K562 treated with DMSO at 1 percent for 24 hours (cell line): Measurements from ENCODE around the gene AKIRIN1. TPM values are rescaled to one million over a fixed set of nuclear protein-coding genes. Genes with fewer than 3 reads are reported as not detected.

Experiments
- total RNA-seq: library from RNA; unstranded; fragments of 300-600 nt; gene quantifications from 2 replicates; pipeline ENCODE4 v1.2.3, GENCODE V29; 2022; ENCODE audit warnings: low read depth; ENCODE audit not compliant: insufficient read depth

AKIRIN1 gene, protein sequence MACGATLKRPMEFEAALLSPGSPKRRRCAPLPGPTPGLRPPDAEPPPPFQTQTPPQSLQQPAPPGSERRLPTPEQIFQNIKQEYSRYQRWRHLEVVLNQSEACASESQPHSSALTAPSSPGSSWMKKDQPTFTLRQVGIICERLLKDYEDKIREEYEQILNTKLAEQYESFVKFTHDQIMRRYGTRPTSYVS
- total RNA-seq, result 94.6 and 98.3 TPM in 2 replicates

GRCh38 chr1:38990738-38991637 lies at the start of gene AKIRIN1:
TSS of gene AKIRIN1 (plus strand) at chr1:38991276. CDS start at chr1:38991381, 105 bp downstream.

DNA sequence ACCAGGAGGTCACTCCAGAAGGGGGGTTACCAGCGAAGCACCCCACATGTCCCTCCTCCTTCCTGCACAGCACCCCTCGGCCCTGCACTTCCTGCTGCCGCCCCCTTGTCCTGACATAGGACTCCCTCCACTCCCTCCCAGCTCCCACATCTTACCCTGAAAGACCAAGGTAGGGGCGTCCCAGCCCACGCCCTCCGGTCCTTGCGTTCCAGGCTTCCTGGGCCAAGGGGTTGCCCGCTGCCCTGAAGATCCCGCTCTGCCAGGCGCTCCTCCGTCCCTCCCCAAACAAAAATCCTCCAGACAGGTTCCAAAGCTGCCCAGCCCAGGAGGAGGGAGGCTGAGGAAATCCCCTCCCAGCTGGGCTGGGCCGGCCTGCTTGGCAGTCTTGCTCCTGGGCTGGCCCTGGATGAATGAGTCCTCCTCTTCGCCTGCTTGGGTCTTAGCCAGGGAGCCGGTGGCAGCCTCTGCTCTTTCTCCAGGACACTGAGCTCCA lies 49.5 kb upstream of the AKIRIN1 start, which contains the start of gene RHBDL2:
Gene RHBDL2, minus strand, starts transcription at position 304 of the 493 bp plus-strand sequence. CDS start 22,618 bp downstream, outside the sequence.

GRCh38 chr1:39026051-39026865 lies 35.2 kb downstream of the AKIRIN1 start, which contains the start of gene NDUFS5:
TSS of gene NDUFS5 (plus strand) at chr1:39026350. CDS start at chr1:39028725, 2,375 bp downstream.

Other genes with a start within 250 kb of the AKIRIN1 start
- 19.4 and 24.1 TPM in 2 replicates for gene RRAGC, start 131.5 kb upstream of the AKIRIN1 start, total RNA-seq
- 13.5 and 14.1 TPM in 2 replicates for gene MYCBP, start 117.9 kb upstream of the AKIRIN1 start, total RNA-seq
- gene GJA9, start 109.7 kb upstream of the AKIRIN1 start, total RNA-seq, result 0.19 TPM in 1 of 2 replicates, not detected in the other
- gene RHBDL2, start 49.4 kb upstream of the AKIRIN1 start, total RNA-seq, result 0.17 TPM in 1 of 2 replicates, not detected in the other
- gene NDUFS5, start 35.1 kb downstream of the AKIRIN1 start, total RNA-seq, result 518 and 553 TPM in 2 replicates
- gene MACF1, start 213.4 kb downstream of the AKIRIN1 start, total RNA-seq, result 85.9 and 91.6 TPM in 2 replicates